Suprapubic skin (tissue), 4 donors: Measurements from ENCODE around the gene NME7. TPM values are rescaled to one million over a fixed set of nuclear protein-coding genes. Genes with fewer than 3 reads are reported as not detected.

Experiments
- DNase-seq, 2 donors: peaks; one replicate each; pipeline ENCODE4 v3.0.0-alpha.2; 2019; ENCODE audit warnings: low spot score in 2 of 2
- H3K27ac ChIP-seq: fragments of 200-600 bp; sonication (generic); one replicate; pipeline ENCODE4 v1.5.1; 2019
- H3K27me3 ChIP-seq: fragments of 200-600 bp; sonication (generic); one replicate; pipeline ENCODE4 v1.5.1; 2019
- H3K36me3 ChIP-seq: fragments of 200-600 bp; sonication (generic); one replicate; pipeline ENCODE4 v1.5.1; 2019
- H3K4me1 ChIP-seq: fragments of 200-600 bp; sonication (generic); one replicate; pipeline ENCODE4 v1.5.1; 2019
- H3K4me3 ChIP-seq: fragments of 200-600 bp; sonication (generic); one replicate; pipeline ENCODE4 v1.5.1; 2019; ENCODE audit warnings: mild to moderate bottlenecking
- H3K9me3 ChIP-seq: fragments of 200-600 bp; sonication (generic); one replicate; pipeline ENCODE4 v1.5.1; 2019
- EP300 ChIP-seq: sonication (generic); formaldehyde crosslinking; IDR thresholded peaks from one replicate; pipeline ENCODE4 v1.6.1; 2017; ENCODE audit warnings: antibody characterized with exemption
- POLR2A ChIP-seq, 2 donors: fragments of 450-650 bp; IDR thresholded peaks; one replicate each; pipeline ENCODE4 v1.6.1; 2017; ENCODE audit warnings: antibody characterized with exemption in 2 of 2, mild to moderate bottlenecking in 2 of 2, moderate library complexity in 2 of 2
- POLR2AphosphoS5 ChIP-seq, 3 donors: sonication (generic); formaldehyde crosslinking; IDR thresholded peaks; one replicate each; pipeline ENCODE4 v1.6.1; 2017; ENCODE audit warnings: antibody characterized with exemption in 3 of 3
- WGBS: methylation state at CpG from one replicate; pipeline ENCODE4 v1.1.5; 2018; 5-methylcytosine and 5-hydroxymethylcytosine counted together
- total RNA-seq, 4 donors: library from RNA; depleted of rRNA; stranded (reverse); fragments of >200 nt; gene quantifications; one replicate each; pipeline ENCODE4 v1.1.0, GENCODE V29; 2016
- TF ChIP-seq, protein P1 (sequence below), 2 donors: fragments of 200-600 bp in 1 of 2; fragments of 450-650 bp in 1 of 2; sonication (generic) in 1 of 2; IDR thresholded peaks; one replicate each; pipeline ENCODE4 v1.5.1; 2016 to 2019; ENCODE audit warnings: antibody characterized with exemption in 2 of 2, mild to moderate bottlenecking in 1 of 2, moderate library complexity in 1 of 2

NME7 gene
- total RNA-seq, 4 donors from 2014 or later, result 9.5 to 13.9 (median 11.7) TPM

GRCh38 chr1:169390303-169390702 lies 22.7 kb upstream of the NME7 start:
- H3K4me1 ChIP-seq, result no peaks in the 10 kb centered on the region
- no peak for TF ChIP-seq POLR2AphosphoS5 (IDR thresholded peaks at IDR 0.05)
- no peak for TF ChIP-seq EP300
- no peak for TF ChIP-seq POLR2A (IDR thresholded peaks at IDR 0.05)
- TF ChIP-seq, protein P1, sequence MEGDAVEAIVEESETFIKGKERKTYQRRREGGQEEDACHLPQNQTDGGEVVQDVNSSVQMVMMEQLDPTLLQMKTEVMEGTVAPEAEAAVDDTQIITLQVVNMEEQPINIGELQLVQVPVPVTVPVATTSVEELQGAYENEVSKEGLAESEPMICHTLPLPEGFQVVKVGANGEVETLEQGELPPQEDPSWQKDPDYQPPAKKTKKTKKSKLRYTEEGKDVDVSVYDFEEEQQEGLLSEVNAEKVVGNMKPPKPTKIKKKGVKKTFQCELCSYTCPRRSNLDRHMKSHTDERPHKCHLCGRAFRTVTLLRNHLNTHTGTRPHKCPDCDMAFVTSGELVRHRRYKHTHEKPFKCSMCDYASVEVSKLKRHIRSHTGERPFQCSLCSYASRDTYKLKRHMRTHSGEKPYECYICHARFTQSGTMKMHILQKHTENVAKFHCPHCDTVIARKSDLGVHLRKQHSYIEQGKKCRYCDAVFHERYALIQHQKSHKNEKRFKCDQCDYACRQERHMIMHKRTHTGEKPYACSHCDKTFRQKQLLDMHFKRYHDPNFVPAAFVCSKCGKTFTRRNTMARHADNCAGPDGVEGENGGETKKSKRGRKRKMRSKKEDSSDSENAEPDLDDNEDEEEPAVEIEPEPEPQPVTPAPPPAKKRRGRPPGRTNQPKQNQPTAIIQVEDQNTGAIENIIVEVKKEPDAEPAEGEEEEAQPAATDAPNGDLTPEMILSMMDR (IDR thresholded peaks at IDR 0.05), result no peak
- no peaks in the 10 kb centered on the region for H3K27me3 ChIP-seq
- no peak overlapping the region for H3K4me3 ChIP-seq
- H3K27ac ChIP-seq, result no peak overlapping the region
- peaks cover 95% of the 10 kb centered on the region for H3K36me3 ChIP-seq
- H3K9me3 ChIP-seq, result no peaks in the 10 kb centered on the region
- no peak for DNase-seq

DNA sequence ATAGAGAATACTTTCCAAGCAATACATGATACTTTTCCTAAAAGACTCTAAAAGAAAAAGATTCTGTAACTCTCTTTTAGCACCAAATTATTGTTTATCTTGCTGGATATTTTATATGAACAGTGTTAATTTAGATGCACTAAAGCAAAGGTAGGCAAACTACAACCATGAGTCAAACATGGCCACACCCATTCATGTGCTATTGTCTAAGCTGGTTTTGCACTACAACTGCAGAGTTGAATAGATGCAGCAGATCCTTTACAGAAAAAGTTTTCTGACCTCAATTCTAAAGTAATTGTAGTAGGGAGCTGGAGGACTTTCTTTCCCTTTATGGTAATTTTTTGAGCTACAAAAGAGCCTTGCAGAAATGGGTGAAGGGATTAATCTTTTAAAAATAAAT lies 19.8 kb upstream of the NME7 start:
- H3K27me3 ChIP-seq, result no peaks in the 10 kb centered on the region
- no peak for DNase-seq
- peaks cover 95% of the 10 kb centered on the region for H3K36me3 ChIP-seq
- H3K4me1 ChIP-seq, result no peaks in the 10 kb centered on the region
- H3K9me3 ChIP-seq, result no peaks in the 10 kb centered on the region
- no peak for TF ChIP-seq POLR2AphosphoS5 (IDR thresholded peaks at IDR 0.05)
- no peak for TF ChIP-seq EP300
- TF ChIP-seq POLR2A (IDR thresholded peaks at IDR 0.05), result no peak
- TF ChIP-seq, protein P1 (IDR thresholded peaks at IDR 0.05), result no peak
- no peak overlapping the region for H3K4me3 ChIP-seq
- no peak overlapping the region for H3K27ac ChIP-seq

DNA sequence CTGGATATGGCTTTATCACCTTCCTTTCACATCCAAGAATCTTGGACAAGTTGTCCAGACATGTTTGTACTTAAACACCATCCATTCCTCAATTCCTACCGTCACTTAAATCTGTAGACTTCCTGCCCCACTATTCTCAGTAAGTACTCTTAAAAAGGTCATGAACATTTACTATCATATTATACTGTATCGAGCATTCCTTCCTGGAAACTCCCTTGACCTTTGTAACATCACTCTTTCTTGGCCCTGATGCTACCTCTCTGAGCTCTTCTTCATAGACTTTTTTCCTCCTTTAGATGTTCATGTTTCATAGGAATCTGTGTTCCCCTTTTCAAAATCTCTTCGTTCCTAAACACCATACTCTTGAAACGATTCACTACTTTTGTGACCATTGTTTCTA lies 15.9 kb upstream of the NME7 start:
- Histone ChIP-seq H3K4me1 (no peaks in the 10 kb centered on the region), H3K27ac (no peak overlapping the region), H3K4me3 (no peak overlapping the region), H3K36me3 (peaks cover 84% of the 10 kb centered on the region), H3K27me3 (no peaks in the 10 kb centered on the region), H3K9me3 (no peaks in the 10 kb centered on the region)
- TF ChIP-seq EP300 (no peak), POLR2AphosphoS5 (IDR thresholded peaks at IDR 0.05) (no peak), POLR2A (IDR thresholded peaks at IDR 0.05) (no peak)
- 81% methylated on average over 4 of the region's 4 CpGs for WGBS
- no peak for DNase-seq

- TF ChIP-seq EP300 (no peak), POLR2AphosphoS5 (IDR thresholded peaks at IDR 0.05) (no peak), POLR2A (IDR thresholded peaks at IDR 0.05) (no peak)
- TF ChIP-seq, protein P1 (IDR thresholded peaks at IDR 0.05), result no peak
- H3K27me3 ChIP-seq, result no peaks in the 10 kb centered on the region
- H3K4me1 ChIP-seq, result no peaks in the 10 kb centered on the region
- no peak overlapping the region for H3K4me3 ChIP-seq
- DNase-seq, result no peak
- peaks cover 82% of the 10 kb centered on the region for H3K36me3 ChIP-seq
- H3K27ac ChIP-seq, result no peak overlapping the region
- no peaks in the 10 kb centered on the region for H3K9me3 ChIP-seq
Observed at GRCh38 chr1:169381162-169381561, 13.6 kb upstream of the NME7 start.

GRCh38 chr1:169371404-169371803 lies 3.8 kb upstream of the NME7 start:
- 60% methylated on average over 1 of the region's 1 CpG for WGBS
- TF ChIP-seq EP300 (no peak), POLR2A (IDR thresholded peaks at IDR 0.05) (no peak), POLR2AphosphoS5 (IDR thresholded peaks at IDR 0.05) (no peak)
- TF ChIP-seq, protein P1 (IDR thresholded peaks at IDR 0.05), result no peak
- Histone ChIP-seq H3K36me3 (peaks cover 15% of the 10 kb centered on the region), H3K4me3 (no peak overlapping the region), H3K27ac (no peak overlapping the region), H3K4me1 (peaks cover 21% of the 10 kb centered on the region), H3K9me3 (no peaks in the 10 kb centered on the region), H3K27me3 (no peaks in the 10 kb centered on the region)
- DNase-seq, result no peak

DNA sequence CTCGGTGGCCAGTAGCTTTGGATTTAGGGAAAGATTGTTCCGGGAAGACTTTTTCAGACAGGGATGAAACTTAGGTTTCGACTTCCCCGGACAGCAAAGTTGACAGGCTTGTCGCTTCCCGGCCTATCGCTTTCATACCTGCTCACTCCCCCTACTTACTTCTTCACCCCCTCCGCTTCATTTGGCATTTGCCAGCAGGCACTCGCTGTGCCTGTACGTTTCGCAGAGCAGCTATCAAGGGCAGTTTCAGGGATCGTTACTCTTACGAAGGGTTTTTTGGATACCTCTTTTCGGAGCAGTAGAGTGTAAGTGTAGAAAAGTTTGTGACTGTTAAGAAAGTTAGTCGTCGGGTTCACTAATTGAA lies 791 bp upstream of the NME7 start:
- no peak for DNase-seq
- peak overlapping the region; percentile 80 for H3K4me3 ChIP-seq

More for the DNA sequence above, 791 bp upstream of the NME7 start:
- Histone ChIP-seq H3K9me3 (no peaks in the 10 kb centered on the region), H3K27ac (peak overlapping the region; percentile 84), H3K4me1 (peaks cover 22% of the 10 kb centered on the region), H3K27me3 (no peaks in the 10 kb centered on the region), H3K36me3 (peaks cover 12% of the 10 kb centered on the region)
- WGBS, result 0% methylated on average over 16 of the region's 16 CpGs
- TF ChIP-seq, protein P1 (IDR thresholded peaks at IDR 0.05), result no peak
- TF ChIP-seq POLR2AphosphoS5 (IDR thresholded peaks at IDR 0.05) (no peak), POLR2A (IDR thresholded peaks at IDR 0.05) (no peak), EP300 (no peak)
